ENCODE measurements around the gene LGALS13.

GRCh38 chr19:39603825-39604224, 1.5 kb downstream of the LGALS13 start:
- TF ChIP-seq CTCF (conservative IDR thresholded peaks at IDR 0.05 in 1 of 2, IDR thresholded peaks at IDR 0.05 in 1 of 2; ENCODE audit: extremely low read depth in 1 of 2, insufficient read depth in 1 of 2, low read depth in 1 of 2, low read length in 2 of 2) (no peak), EZH2 (IDR thresholded peaks at IDR 0.05; ENCODE audit: borderline replicate concordance, low read length) (no peak)
